KMS-11 (cell line): Measurements from ENCODE around the gene RAD18.

Experiments used
- H2AFZ ChIP-seq: fragments of 200-600 bp; sonication (generic); 2 replicates; pipeline ENCODE4 v1.6.1; 2016; ENCODE audit warnings: antibody characterized with exemption, mixed run types, low read depth
- H3K27ac ChIP-seq: fragments of 200-600 bp; sonication (generic); 2 replicates; pipeline ENCODE4 v1.6.1; 2016; ENCODE audit warnings: mild to moderate bottlenecking, mixed run types
- H3K27me3 ChIP-seq: fragments of 200-600 bp; sonication (generic); 2 replicates; pipeline ENCODE4 v1.6.1; 2017; ENCODE audit warnings: mild to moderate bottlenecking, low read depth, mixed run types, moderate library complexity; ENCODE audit not compliant: insufficient read depth
- H3K36me3 ChIP-seq: fragments of 200-600 bp; sonication (generic); 2 replicates; pipeline ENCODE4 v1.6.1; 2017; ENCODE audit warnings: mild to moderate bottlenecking, mixed run types; ENCODE audit not compliant: insufficient read depth
- H3K4me1 ChIP-seq: fragments of 200-600 bp; sonication (generic); 2 replicates; pipeline ENCODE4 v1.6.1; 2016; ENCODE audit warnings: mild to moderate bottlenecking, low read depth, mixed run types; ENCODE audit not compliant: poor library complexity, severe bottlenecking
- H3K4me2 ChIP-seq: fragments of 200-600 bp; sonication (generic); 2 replicates; pipeline ENCODE4 v1.7.0; 2016; ENCODE audit warnings: mild to moderate bottlenecking, mixed run types
- H3K4me3 ChIP-seq: fragments of 200-600 bp; sonication (generic); IDR thresholded peaks from 2 replicates; pipeline ENCODE4 v1.6.1; 2017; ENCODE audit warnings: low read depth, low read length, mixed read lengths; ENCODE audit not compliant: insufficient read depth
- H3K79me2 ChIP-seq: fragments of 200-600 bp; sonication (generic); 2 replicates; pipeline ENCODE4 v1.6.1; 2016; ENCODE audit warnings: low read depth, mixed run types; ENCODE audit not compliant: insufficient read depth
- H3K9ac ChIP-seq: fragments of 200-600 bp; sonication (generic); 2 replicates; pipeline ENCODE4 v1.6.1; 2016; ENCODE audit warnings: mild to moderate bottlenecking, mixed run types
- H4K20me1 ChIP-seq: fragments of 200-600 bp; sonication (generic); 2 replicates; pipeline ENCODE4 v1.6.1; 2016; ENCODE audit warnings: mild to moderate bottlenecking, mixed run types; ENCODE audit not compliant: insufficient read depth
- TF ChIP-seq, protein P1 (sequence below): fragments of 200-600 bp; sonication (generic); conservative IDR thresholded peaks from 2 replicates; pipeline ENCODE4 v1.6.1; 2017; ENCODE audit warnings: low read depth, mild to moderate bottlenecking, antibody characterized with exemption, low read length, moderate library complexity, mixed read lengths

The RAD18 gene

DNA sequence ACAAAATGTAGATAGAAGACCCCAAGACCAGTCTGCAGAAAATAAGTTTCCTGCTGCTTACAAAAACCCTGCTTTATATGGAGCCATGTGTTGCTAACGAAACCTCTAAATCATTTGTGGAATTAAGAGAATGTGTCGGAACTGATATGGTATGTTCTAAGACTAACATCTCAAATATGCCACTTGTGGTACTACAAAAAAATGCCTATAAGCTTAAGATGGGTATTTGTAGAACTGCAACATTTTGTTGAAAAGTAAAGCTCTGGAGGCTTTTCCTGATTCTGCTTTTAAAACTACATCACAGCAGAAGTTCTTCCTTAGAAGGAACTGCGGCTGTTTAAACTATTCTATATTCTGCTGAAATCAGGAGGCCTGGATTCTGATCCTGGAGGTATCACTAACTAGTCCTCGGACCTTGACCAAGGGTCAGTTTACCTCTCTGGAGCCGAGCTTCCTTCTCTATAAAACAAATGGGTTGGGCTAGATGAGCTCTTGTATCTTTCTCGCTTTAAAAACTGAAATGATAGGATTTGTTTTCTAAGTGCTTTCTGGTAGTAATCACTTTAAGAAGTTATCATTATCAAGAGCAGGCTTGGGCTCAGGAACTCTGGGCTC is 74.9 kb downstream of the RAD18 start:
- Histone ChIP-seq H3K9ac (no peak overlapping the region), H3K4me2 (no peak overlapping the region), H3K27ac (no peak overlapping the region), H2AFZ (no peak overlapping the region), H3K4me1 (no peaks in the 10 kb centered on the region), H4K20me1 (no peaks in the 10 kb centered on the region), H3K27me3 (no peaks in the 10 kb centered on the region), H3K36me3 (no peaks in the 10 kb centered on the region), H3K79me2 (no peaks in the 10 kb centered on the region), H3K4me3 (no peak overlapping the region)
- TF ChIP-seq, protein P1, sequence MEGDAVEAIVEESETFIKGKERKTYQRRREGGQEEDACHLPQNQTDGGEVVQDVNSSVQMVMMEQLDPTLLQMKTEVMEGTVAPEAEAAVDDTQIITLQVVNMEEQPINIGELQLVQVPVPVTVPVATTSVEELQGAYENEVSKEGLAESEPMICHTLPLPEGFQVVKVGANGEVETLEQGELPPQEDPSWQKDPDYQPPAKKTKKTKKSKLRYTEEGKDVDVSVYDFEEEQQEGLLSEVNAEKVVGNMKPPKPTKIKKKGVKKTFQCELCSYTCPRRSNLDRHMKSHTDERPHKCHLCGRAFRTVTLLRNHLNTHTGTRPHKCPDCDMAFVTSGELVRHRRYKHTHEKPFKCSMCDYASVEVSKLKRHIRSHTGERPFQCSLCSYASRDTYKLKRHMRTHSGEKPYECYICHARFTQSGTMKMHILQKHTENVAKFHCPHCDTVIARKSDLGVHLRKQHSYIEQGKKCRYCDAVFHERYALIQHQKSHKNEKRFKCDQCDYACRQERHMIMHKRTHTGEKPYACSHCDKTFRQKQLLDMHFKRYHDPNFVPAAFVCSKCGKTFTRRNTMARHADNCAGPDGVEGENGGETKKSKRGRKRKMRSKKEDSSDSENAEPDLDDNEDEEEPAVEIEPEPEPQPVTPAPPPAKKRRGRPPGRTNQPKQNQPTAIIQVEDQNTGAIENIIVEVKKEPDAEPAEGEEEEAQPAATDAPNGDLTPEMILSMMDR = no peak

- TF ChIP-seq, protein P1 = no peak
- no peaks in the 10 kb centered on the region for H4K20me1 ChIP-seq
- no peak overlapping the region for H3K4me2 ChIP-seq
- no peaks in the 10 kb centered on the region for H3K4me1 ChIP-seq
- H3K9ac ChIP-seq = no peak overlapping the region
- no peaks in the 10 kb centered on the region for H3K36me3 ChIP-seq
- no peak overlapping the region for H3K27ac ChIP-seq
- H3K4me3 ChIP-seq = no peak overlapping the region
- H3K27me3 ChIP-seq = no peaks in the 10 kb centered on the region
- no peak overlapping the region for H2AFZ ChIP-seq
- H3K79me2 ChIP-seq = no peaks in the 10 kb centered on the region
Measured at GRCh38 chr3:8887435-8888300, 75.6 kb downstream of the RAD18 start.

DNA sequence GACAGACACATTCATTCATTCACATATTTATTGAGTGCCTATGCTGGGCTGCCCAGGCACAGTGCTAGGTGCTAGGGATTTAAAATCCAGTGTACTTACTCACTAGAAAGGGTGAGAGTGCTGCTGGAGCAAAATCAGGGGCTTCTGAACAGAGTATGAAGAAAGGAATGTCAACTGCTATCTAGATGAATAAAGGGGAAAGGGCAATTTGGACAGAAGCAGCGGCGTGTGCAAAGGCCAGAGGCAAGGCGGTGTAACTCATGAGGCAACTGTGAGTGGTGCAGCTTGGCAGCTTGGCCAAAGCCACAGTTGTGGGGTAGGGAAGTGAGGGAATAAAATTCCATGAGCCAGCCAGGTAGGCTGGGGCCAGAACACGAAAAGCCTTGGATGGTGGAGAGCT is 76.7 kb downstream of the RAD18 start:
- Histone ChIP-seq H3K27ac (no peak overlapping the region), H3K79me2 (no peaks in the 10 kb centered on the region), H3K36me3 (no peaks in the 10 kb centered on the region), H2AFZ (no peak overlapping the region), H3K4me1 (no peaks in the 10 kb centered on the region), H3K4me2 (no peak overlapping the region), H4K20me1 (no peaks in the 10 kb centered on the region), H3K4me3 (no peak overlapping the region), H3K27me3 (no peaks in the 10 kb centered on the region), H3K9ac (no peak overlapping the region)
- TF ChIP-seq, protein P1 = no peak

GRCh38 chr3:8885536-8886316 is 77.5 kb downstream of the RAD18 start:
- Histone ChIP-seq H3K4me2 (no peak overlapping the region), H3K36me3 (no peaks in the 10 kb centered on the region), H3K79me2 (no peaks in the 10 kb centered on the region), H3K4me1 (no peaks in the 10 kb centered on the region), H2AFZ (no peak overlapping the region), H4K20me1 (no peaks in the 10 kb centered on the region), H3K27ac (no peak overlapping the region), H3K9ac (no peak overlapping the region), H3K27me3 (no peaks in the 10 kb centered on the region), H3K4me3 (no peak overlapping the region)
- TF ChIP-seq, protein P1 = no peak
